GM23338 (cell line): ENCODE measurements around the gene ANO10.

ENCODE experiments used
- CREB1 ChIP-seq: fragments of 250-450 bp; sonication (Bioruptor Pico); IDR thresholded peaks from 2 replicates; pipeline ENCODE4 v1.5.0; 2020; ENCODE audit warnings: low read depth, mild to moderate bottlenecking, moderate library complexity
- EZH2 ChIP-seq: fragments of 200-600 bp; sonication (generic); IDR thresholded peaks from one replicate; pipeline ENCODE4 v1.8.0; 2017; ENCODE audit warnings: antibody characterized with exemption, mild to moderate bottlenecking, low read depth; ENCODE audit not compliant: unreplicated experiment
- EZH2phosphoT487 ChIP-seq: fragments of 200-600 bp; sonication (generic); IDR thresholded peaks from one replicate; pipeline ENCODE4 v1.8.1; 2018; ENCODE audit warnings: antibody characterized with exemption; ENCODE audit not compliant: unreplicated experiment
- POLR2AphosphoS5 ChIP-seq: IDR thresholded peaks from 2 replicates; pipeline ENCODE4 v1.6.1; 2016; ENCODE audit warnings: antibody characterized with exemption, low read depth
- REST ChIP-seq: IDR thresholded peaks from one replicate; pipeline ENCODE4 v1.6.1; 2018; ENCODE audit warnings: antibody characterized with exemption; ENCODE audit not compliant: unreplicated experiment
- ZNF114 ChIP-seq: fragments of 250-450 bp; sonication (Bioruptor Pico); IDR thresholded peaks from 2 replicates; pipeline ENCODE4 v1.5.0; 2020; ENCODE audit warnings: mild to moderate bottlenecking, moderate library complexity
- TF ChIP-seq, protein P1 (sequence below), 2 experiments: fragments of 200-600 bp in 1 of 2; sonication (generic) in 1 of 2; conservative IDR thresholded peaks; 2 replicates each; pipeline versions ENCODE4 v1.5.1 to v1.6.1; 2016 to 2017; ENCODE audit warnings: antibody characterized with exemption in 2 of 2, low read depth in 2 of 2, mild to moderate bottlenecking in 2 of 2, moderate library complexity in 1 of 2

DNA sequence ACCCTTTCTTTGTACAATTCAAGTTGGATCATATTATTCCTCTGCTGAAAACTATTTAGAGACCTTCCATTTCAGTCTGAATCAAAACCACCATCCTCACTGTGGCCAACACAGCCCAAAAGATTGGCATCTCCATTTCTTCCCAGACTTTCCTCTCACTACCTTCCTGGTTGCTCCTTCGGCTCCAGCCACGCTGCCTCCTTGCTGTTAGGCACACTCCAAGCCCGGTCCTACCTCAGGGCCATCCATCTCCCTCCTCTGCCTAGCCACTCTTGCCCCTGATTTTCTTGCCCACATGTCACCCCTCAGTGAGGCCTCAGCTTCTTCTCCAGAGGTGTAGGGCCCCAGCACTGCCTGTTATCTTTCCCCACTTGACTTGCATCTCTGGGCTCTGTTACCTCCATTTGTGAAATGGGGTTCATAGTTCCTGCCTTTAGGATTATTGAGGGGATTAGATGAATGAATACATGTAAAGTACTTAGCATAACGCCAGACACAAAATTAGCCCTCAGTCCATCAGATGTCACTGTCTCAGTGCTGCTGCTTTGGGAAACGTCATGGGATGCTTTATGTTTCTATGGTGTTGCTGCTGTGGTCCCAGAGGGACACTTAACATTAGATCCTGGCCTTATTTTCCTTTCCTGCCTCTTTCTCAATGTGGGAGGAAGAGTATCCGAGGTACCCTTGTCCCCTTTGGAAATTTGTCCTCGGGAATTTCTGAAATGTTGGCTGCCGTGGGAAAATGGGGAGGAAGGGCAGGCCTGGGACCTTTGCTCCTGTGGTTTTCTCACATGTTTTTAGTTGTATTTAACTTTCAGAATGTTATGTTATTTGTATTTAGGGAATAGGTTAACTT lies 304.1 kb downstream of the ANO10 start:
- TF ChIP-seq, protein P1, sequence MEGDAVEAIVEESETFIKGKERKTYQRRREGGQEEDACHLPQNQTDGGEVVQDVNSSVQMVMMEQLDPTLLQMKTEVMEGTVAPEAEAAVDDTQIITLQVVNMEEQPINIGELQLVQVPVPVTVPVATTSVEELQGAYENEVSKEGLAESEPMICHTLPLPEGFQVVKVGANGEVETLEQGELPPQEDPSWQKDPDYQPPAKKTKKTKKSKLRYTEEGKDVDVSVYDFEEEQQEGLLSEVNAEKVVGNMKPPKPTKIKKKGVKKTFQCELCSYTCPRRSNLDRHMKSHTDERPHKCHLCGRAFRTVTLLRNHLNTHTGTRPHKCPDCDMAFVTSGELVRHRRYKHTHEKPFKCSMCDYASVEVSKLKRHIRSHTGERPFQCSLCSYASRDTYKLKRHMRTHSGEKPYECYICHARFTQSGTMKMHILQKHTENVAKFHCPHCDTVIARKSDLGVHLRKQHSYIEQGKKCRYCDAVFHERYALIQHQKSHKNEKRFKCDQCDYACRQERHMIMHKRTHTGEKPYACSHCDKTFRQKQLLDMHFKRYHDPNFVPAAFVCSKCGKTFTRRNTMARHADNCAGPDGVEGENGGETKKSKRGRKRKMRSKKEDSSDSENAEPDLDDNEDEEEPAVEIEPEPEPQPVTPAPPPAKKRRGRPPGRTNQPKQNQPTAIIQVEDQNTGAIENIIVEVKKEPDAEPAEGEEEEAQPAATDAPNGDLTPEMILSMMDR (conservative IDR thresholded peaks at IDR 0.05; ENCODE audit: low read depth in 2 of 2), result no peak
- TF ChIP-seq REST (no peak), ZNF114 (CRISPR knock-in tag) (no peak), EZH2 (no peak), CREB1 (no peak), POLR2AphosphoS5 (no peak), EZH2phosphoT487 (no peak)
